ENCODE results near the gene OBP2B.
"Not testable (repeated sequence)": the region's sequence is repeated elsewhere in the genome, so short reads cannot be mapped to it uniquely, and the experiment has no call there.

OBP2B gene

DNA sequence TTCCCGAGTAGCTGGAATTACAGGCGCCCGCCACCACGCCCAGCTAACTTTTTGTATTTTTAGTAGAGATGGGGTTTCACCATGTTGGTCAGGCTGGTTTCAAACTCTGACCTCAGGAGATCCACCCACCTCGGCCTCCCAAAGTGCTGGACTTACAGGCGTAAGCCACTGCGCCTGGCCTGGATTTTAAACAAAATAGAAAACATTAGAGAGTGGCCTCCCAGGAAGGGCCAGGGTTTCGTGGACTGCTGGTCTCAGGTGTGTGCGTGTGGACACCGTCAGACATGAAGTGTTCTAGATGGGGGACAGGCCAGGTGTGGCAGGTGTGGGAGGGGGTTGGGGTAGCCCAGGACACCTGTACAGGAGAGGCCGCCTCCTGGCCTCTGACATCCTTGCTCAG lies 38.3 kb downstream of the OBP2B start:
- TF ChIP-seq, protein P1, sequence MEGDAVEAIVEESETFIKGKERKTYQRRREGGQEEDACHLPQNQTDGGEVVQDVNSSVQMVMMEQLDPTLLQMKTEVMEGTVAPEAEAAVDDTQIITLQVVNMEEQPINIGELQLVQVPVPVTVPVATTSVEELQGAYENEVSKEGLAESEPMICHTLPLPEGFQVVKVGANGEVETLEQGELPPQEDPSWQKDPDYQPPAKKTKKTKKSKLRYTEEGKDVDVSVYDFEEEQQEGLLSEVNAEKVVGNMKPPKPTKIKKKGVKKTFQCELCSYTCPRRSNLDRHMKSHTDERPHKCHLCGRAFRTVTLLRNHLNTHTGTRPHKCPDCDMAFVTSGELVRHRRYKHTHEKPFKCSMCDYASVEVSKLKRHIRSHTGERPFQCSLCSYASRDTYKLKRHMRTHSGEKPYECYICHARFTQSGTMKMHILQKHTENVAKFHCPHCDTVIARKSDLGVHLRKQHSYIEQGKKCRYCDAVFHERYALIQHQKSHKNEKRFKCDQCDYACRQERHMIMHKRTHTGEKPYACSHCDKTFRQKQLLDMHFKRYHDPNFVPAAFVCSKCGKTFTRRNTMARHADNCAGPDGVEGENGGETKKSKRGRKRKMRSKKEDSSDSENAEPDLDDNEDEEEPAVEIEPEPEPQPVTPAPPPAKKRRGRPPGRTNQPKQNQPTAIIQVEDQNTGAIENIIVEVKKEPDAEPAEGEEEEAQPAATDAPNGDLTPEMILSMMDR (IDR thresholded peaks at IDR 0.05; ENCODE audit: insufficient read depth, low read length, poor library complexity, severe bottlenecking) = no peak
- no peak for TF ChIP-seq EZH2phosphoT487 (conservative IDR thresholded peaks at IDR 0.05; ENCODE audit: low read length)
- Histone ChIP-seq H3K9ac (ENCODE audit: low read length) (no peak overlapping the region), H3K36me3 (ENCODE audit: low read length) (no peaks in the 10 kb centered on the region), H3K9me3 (ENCODE audit: insufficient read depth, low read length) (no peaks in the 10 kb centered on the region), H3F3A (ENCODE audit: insufficient read depth) (no peaks in the 10 kb centered on the region), H4K20me1 (ENCODE audit: low read depth, low read length) (no peaks in the 10 kb centered on the region), H3K27ac (ENCODE audit: low read depth, low read length) (no peak overlapping the region), H3K4me2 (ENCODE audit: low read depth, low read length, poor library complexity, severe bottlenecking) (no peak overlapping the region), H3K4me3 (ENCODE audit: insufficient read depth, low read length, poor library complexity, severe bottlenecking) (no peak overlapping the region), H3K9me2 (replicated peaks; ENCODE audit: insufficient read depth, low read length) (no peaks in the 10 kb centered on the region), H3K27me3 (ENCODE audit: low read length) (no peaks in the 10 kb centered on the region), H3K79me2 (ENCODE audit: insufficient read depth, low read length) (no peaks in the 10 kb centered on the region), H2AFZ (ENCODE audit: low read depth, low read length, severe bottlenecking) (no peak overlapping the region)

DNA sequence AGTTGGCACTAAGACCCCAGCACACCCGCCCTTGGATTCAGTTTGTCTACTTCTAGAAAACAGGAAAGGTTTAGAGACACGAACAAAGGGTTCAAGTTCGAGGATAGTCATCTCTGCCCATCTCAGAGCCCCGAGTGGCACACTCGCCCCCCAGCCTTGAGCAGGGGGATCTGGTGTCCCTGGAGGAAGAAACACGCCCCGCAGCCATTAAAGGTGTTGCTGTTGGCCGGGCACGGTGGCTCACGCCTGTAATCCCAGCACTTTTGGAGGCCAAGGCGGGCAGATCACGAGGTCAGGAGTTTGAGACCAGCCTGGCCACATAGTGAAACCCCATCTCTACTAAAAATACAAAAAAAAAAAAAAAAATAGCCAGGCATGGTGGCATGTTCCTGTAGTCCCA lies 39.4 kb downstream of the OBP2B start:
- H3F3A ChIP-seq (ENCODE audit: insufficient read depth); H3K4me3 ChIP-seq (ENCODE audit: insufficient read depth, low read length, poor library complexity, severe bottlenecking); H3K27ac ChIP-seq (ENCODE audit: low read depth, low read length); H2AFZ ChIP-seq (ENCODE audit: low read depth, low read length, severe bottlenecking); H3K36me3 ChIP-seq (ENCODE audit: low read length); H3K9ac ChIP-seq (ENCODE audit: low read length); H4K20me1 ChIP-seq (ENCODE audit: low read depth, low read length); H3K4me2 ChIP-seq (ENCODE audit: low read depth, low read length, poor library complexity, severe bottlenecking); H3K79me2 ChIP-seq (ENCODE audit: insufficient read depth, low read length); H3K9me3 ChIP-seq (ENCODE audit: insufficient read depth, low read length); H3K27me3 ChIP-seq (ENCODE audit: low read length); H3K9me2 ChIP-seq (replicated peaks; ENCODE audit: insufficient read depth, low read length): not testable (repeated sequence)

DNA sequence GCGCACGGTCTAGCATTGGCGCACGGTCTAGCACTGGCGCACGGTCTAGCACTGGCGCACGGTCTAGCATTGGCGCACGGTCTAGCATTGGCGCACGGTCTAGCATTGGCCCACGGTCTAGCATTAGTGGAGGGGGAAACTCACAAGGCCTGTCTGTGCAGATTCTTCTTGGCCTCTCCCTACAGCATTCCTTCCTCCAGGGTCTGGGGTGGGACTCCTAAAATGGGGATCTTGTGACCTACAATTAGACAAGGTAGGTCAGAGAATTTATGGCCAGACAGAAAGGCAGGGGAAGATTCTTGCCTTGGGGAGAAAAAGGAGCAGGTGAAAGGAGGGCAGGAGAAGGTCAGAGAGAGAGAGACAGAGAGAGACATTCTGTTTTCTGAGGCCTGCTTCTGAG lies 39.9 kb downstream of the OBP2B start:
- TF ChIP-seq, protein P1 (IDR thresholded peaks at IDR 0.05; ENCODE audit: insufficient read depth, low read length, poor library complexity, severe bottlenecking) = no peak
- TF ChIP-seq EZH2phosphoT487 (conservative IDR thresholded peaks at IDR 0.05; ENCODE audit: low read length) = no peak
- no peaks in the 10 kb centered on the region for H3K27me3 ChIP-seq (ENCODE audit: low read length)
- H3K9me2 ChIP-seq (replicated peaks; ENCODE audit: insufficient read depth, low read length) = no peaks in the 10 kb centered on the region
- H3K4me3 ChIP-seq (ENCODE audit: insufficient read depth, low read length, poor library complexity, severe bottlenecking) = no peak overlapping the region
- H3K27ac ChIP-seq (ENCODE audit: low read depth, low read length) = no peak overlapping the region
- H3K79me2 ChIP-seq (ENCODE audit: insufficient read depth, low read length) = no peaks in the 10 kb centered on the region
- H3K9ac ChIP-seq (ENCODE audit: low read length) = no peak overlapping the region
- H2AFZ ChIP-seq (ENCODE audit: low read depth, low read length, severe bottlenecking) = no peak overlapping the region
- no peaks in the 10 kb centered on the region for H3K36me3 ChIP-seq (ENCODE audit: low read length)
- H3K9me3 ChIP-seq (ENCODE audit: insufficient read depth, low read length) = no peaks in the 10 kb centered on the region
- no peaks in the 10 kb centered on the region for H4K20me1 ChIP-seq (ENCODE audit: low read depth, low read length)
- H3F3A ChIP-seq (ENCODE audit: insufficient read depth) = no peaks in the 10 kb centered on the region
- H3K4me2 ChIP-seq (ENCODE audit: low read depth, low read length, poor library complexity, severe bottlenecking) = no peak overlapping the region

DNA sequence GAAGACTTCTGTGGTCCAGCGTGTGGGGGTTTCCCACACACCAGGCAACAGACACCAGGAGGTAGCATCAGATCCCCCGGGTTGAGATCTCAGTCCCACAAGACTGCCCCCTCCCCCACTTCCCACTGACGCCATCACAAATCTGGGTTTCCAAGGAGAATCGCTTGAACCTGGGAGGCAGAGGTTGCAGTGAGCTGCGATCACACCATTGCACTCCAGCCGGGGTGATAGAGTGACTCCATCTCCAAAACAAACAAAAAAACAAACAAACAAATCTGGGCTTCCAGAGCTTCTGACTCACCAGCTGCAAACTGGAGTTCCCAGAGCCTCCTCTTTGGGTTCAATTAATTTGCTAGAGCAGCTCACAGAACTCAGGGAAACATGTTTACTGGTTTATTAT lies 40.6 kb downstream of the OBP2B start:
- Histone ChIP-seq H4K20me1 (ENCODE audit: low read depth, low read length) (no peaks in the 10 kb centered on the region), H3K36me3 (ENCODE audit: low read length) (no peaks in the 10 kb centered on the region), H3K27me3 (ENCODE audit: low read length) (no peaks in the 10 kb centered on the region), H3K4me2 (ENCODE audit: low read depth, low read length, poor library complexity, severe bottlenecking) (no peak overlapping the region), H3K9me2 (replicated peaks; ENCODE audit: insufficient read depth, low read length) (no peaks in the 10 kb centered on the region), H3F3A (ENCODE audit: insufficient read depth) (no peaks in the 10 kb centered on the region), H2AFZ (ENCODE audit: low read depth, low read length, severe bottlenecking) (no peak overlapping the region), H3K79me2 (ENCODE audit: insufficient read depth, low read length) (no peaks in the 10 kb centered on the region), H3K4me3 (ENCODE audit: insufficient read depth, low read length, poor library complexity, severe bottlenecking) (no peak overlapping the region), H3K9ac (ENCODE audit: low read length) (no peak overlapping the region), H3K9me3 (ENCODE audit: insufficient read depth, low read length) (no peaks in the 10 kb centered on the region), H3K27ac (ENCODE audit: low read depth, low read length) (no peak overlapping the region)
- TF ChIP-seq, protein P1 (IDR thresholded peaks at IDR 0.05; ENCODE audit: insufficient read depth, low read length, poor library complexity, severe bottlenecking) = no peak
- no peak for TF ChIP-seq EZH2phosphoT487 (conservative IDR thresholded peaks at IDR 0.05; ENCODE audit: low read length)
